ENCODE measurements around the gene SRGAP2. TPM values are rescaled to one million over a fixed set of nuclear protein-coding genes. Genes with fewer than 3 reads are reported as not detected.
"Not testable (repeated sequence)": the region's sequence is repeated elsewhere in the genome, so short reads cannot be mapped to it uniquely, and the experiment has no call there.

The SRGAP2 gene
- polyA plus RNA-seq, 1 donor from 2014 or later, result 18.5 TPM

DNA sequence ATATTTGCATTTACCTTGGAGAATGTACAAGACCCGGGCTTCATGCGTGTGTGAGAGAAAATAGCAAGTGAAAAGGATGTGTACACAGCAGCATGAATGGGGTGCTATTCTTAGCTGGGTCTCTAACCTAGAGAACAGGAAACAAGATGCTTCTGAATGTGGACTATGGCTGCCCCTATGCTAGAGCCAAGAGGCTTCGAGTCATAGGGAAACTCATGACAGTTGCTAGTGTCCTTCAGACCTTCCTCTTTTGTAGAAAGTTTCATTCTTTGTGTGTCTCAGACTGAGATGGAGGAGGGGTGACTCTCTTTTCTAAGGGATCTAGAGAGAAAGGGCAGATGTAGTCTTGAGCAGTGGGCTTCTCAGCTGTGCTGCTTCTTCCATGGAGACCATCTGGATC is 40.0 kb downstream of the SRGAP2 start:
- not testable (repeated sequence) for H3K9me3 ChIP-seq (ENCODE audit: low read length); H4K20me1 ChIP-seq (ENCODE audit: insufficient read depth); H3K27ac ChIP-seq (ENCODE audit: low read length)

DNA sequence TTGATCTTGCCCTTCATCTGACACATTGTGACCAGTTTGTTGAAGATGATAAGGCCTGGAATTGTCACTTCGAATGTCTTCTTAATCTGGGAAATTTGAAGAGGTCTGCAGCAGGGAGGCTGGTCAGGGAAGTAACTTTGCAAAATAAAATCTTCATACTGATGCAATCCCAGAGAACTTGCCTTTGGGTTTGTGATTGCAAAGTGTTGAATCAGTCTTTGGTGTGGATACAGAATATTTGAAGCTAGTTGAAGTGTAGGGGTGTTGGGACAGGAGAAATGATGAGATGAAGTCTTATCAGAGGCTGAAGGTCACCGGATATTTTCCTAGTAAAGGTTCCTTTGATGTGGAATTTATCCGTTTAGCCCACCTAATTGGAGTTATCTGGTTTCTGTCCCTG is 42.1 kb downstream of the SRGAP2 start:
- not testable (repeated sequence) for H3K9me2 ChIP-seq (ENCODE audit: insufficient read depth, low read length); H3K4me3 ChIP-seq (ENCODE audit: low read length); H4K20me1 ChIP-seq (ENCODE audit: insufficient read depth); H3K36me3 ChIP-seq (ENCODE audit: insufficient read depth, low read length); H3K27me3 ChIP-seq (ENCODE audit: insufficient read depth, low read depth, low read length); H2AFZ ChIP-seq (ENCODE audit: low read depth, low read length); H3F3A ChIP-seq (ENCODE audit: insufficient read depth, low read length, poor library complexity, severe bottlenecking); H3K79me2 ChIP-seq (replicated peaks; ENCODE audit: insufficient read depth, low read length); H3K9ac ChIP-seq (ENCODE audit: low read length); H3K27ac ChIP-seq (ENCODE audit: low read length); H3K9me3 ChIP-seq (ENCODE audit: low read length); H3K4me2 ChIP-seq (ENCODE audit: low read length)

More for the DNA sequence above, 40.0 kb downstream of the SRGAP2 start:
- not testable (repeated sequence) for H3K4me3 ChIP-seq (ENCODE audit: low read length); H3K79me2 ChIP-seq (replicated peaks; ENCODE audit: insufficient read depth, low read length); H2AFZ ChIP-seq (ENCODE audit: low read depth, low read length); H3K4me2 ChIP-seq (ENCODE audit: low read length); H3K9me2 ChIP-seq (ENCODE audit: insufficient read depth, low read length); H3F3A ChIP-seq (ENCODE audit: insufficient read depth, low read length, poor library complexity, severe bottlenecking); H3K27me3 ChIP-seq (ENCODE audit: insufficient read depth, low read depth, low read length); H3K36me3 ChIP-seq (ENCODE audit: insufficient read depth, low read length); H3K9ac ChIP-seq (ENCODE audit: low read length)

DNA sequence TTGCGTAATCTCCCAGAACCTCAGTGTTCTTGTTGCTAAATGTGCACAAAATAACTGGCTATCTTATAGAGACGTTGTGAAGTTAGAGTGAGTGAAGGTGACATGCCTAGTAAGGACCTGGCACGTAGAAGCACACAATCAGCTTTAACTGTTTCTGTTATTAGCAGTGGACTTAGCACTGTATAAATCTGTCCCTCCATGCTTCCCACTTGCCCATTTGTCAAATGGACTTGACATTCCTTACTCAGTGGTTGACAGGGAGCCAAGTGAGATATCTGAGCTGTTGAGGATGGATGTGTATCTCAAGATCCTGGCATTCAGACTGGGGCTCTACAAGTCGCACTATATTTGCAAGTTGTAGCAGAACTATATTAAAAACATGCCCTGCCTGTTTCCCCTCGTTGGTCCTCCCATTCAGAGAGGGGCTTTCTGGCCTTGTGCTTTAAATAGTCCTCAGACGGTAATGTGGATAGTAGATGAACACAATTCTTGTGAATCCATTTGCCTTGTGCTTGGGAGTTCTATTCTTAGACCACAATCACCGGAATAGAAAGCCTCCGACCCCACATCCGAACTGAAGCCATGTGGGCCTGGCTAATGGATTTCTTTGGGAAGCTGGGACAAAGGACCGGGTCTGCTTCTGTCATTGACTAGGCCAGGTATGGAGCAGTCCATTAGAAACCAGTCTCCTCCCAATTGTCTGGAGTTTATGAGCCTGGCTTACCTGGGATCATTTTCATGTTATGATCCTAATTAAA is 43.0 kb downstream of the SRGAP2 start:
- not testable (repeated sequence) for H4K20me1 ChIP-seq (ENCODE audit: insufficient read depth); H3K9me2 ChIP-seq (ENCODE audit: insufficient read depth, low read length); H3K4me2 ChIP-seq (ENCODE audit: low read length); H3K4me3 ChIP-seq (ENCODE audit: low read length); H3K9ac ChIP-seq (ENCODE audit: low read length); H3F3A ChIP-seq (ENCODE audit: insufficient read depth, low read length, poor library complexity, severe bottlenecking); H3K27ac ChIP-seq (ENCODE audit: low read length); H3K27me3 ChIP-seq (ENCODE audit: insufficient read depth, low read depth, low read length); H3K79me2 ChIP-seq (replicated peaks; ENCODE audit: insufficient read depth, low read length); H3K9me3 ChIP-seq (ENCODE audit: low read length); H3K36me3 ChIP-seq (ENCODE audit: insufficient read depth, low read length); H2AFZ ChIP-seq (ENCODE audit: low read depth, low read length)

DNA sequence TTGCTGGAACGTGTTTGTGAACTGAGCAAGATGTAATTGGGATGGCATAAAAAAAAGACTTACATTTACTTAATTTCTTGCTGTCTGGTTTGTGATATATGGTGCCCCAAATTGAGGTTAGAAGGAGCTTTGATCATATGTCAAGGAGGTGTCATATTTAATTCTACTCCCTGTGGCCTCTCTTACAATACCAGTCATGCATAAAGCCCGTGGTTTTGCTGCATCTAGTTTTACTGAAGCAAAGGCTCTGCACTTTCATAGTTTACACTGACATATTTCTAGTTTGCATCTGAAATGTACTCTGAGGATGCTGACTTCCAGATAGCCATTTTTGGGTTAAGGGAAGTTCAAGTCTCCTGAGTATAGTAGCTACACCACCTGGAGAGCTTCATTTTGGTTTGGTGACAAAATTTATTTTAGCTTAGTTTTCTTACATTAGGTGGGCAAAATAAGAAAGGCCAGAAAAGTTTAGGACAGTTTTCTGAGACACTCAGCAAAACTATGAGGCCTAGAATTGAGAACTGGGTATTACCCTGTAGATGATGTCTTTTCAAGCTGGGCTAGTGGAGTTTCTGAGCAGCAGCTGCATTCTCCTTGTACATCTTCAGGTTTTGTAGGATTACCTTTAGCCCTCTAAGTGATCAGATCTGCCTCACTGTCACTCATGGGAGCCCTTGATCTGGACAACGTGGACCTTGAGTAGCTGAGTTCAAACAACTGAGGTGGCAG is 47.8 kb downstream of the SRGAP2 start:
- not testable (repeated sequence) for H3K9me2 ChIP-seq (ENCODE audit: insufficient read depth, low read length); H3K36me3 ChIP-seq (ENCODE audit: insufficient read depth, low read length)

DNA sequence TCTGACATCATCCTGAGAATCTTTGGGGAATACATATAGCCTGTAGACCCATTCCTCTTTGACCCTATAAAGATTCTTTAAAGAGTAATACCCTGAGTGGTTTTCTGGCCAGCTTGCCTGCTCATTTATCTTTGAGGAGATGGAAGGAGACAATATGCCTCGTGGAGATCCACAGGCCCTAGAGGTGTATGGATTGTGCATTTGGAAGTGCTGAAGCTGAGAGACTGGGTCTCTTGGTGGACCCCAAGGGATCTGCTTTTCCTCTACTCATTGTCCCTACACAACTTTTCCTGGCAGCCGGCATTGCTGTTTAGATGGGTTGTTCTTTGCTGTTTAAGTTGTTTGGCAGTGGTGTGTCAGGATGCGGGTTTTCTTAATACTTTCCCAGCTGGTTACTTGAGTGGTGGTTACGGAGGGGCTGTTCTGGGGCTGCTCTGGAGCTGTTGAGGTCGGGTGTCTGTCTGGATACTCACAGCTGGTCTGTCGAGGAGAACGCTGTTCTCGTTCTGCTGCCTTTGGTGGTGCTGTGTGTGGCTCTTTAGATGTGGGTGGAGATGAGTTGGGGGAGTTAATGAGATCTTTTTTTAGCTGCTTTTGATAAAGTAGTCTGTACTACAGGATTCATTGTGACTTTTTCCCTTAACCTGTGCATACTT is 49.5 kb downstream of the SRGAP2 start:
- not testable (repeated sequence) for H4K20me1 ChIP-seq (ENCODE audit: insufficient read depth); H3K79me2 ChIP-seq (replicated peaks; ENCODE audit: insufficient read depth, low read length); H3K27ac ChIP-seq (ENCODE audit: low read length); H3F3A ChIP-seq (ENCODE audit: insufficient read depth, low read length, poor library complexity, severe bottlenecking); H3K27me3 ChIP-seq (ENCODE audit: insufficient read depth, low read depth, low read length); H3K4me3 ChIP-seq (ENCODE audit: low read length); H3K4me2 ChIP-seq (ENCODE audit: low read length); H2AFZ ChIP-seq (ENCODE audit: low read depth, low read length); H3K9me3 ChIP-seq (ENCODE audit: low read length); H3K36me3 ChIP-seq (ENCODE audit: insufficient read depth, low read length); H3K9me2 ChIP-seq (ENCODE audit: insufficient read depth, low read length); H3K9ac ChIP-seq (ENCODE audit: low read length)

More for the DNA sequence above, 47.8 kb downstream of the SRGAP2 start:
- not testable (repeated sequence) for H3K4me3 ChIP-seq (ENCODE audit: low read length); H3F3A ChIP-seq (ENCODE audit: insufficient read depth, low read length, poor library complexity, severe bottlenecking); H3K79me2 ChIP-seq (replicated peaks; ENCODE audit: insufficient read depth, low read length); H3K4me2 ChIP-seq (ENCODE audit: low read length); H3K27me3 ChIP-seq (ENCODE audit: insufficient read depth, low read depth, low read length); H3K9ac ChIP-seq (ENCODE audit: low read length); H3K27ac ChIP-seq (ENCODE audit: low read length); H2AFZ ChIP-seq (ENCODE audit: low read depth, low read length); H4K20me1 ChIP-seq (ENCODE audit: insufficient read depth); H3K9me3 ChIP-seq (ENCODE audit: low read length)

Other genes with a start within 250 kb of the SRGAP2 start
- gene RAB7B, start 200.1 kb upstream of the SRGAP2 start, polyA plus RNA-seq, result not detected in 2 replicates
- gene CTSE, start 179.6 kb upstream of the SRGAP2 start, polyA plus RNA-seq, result not detected in 2 replicates
- gene RHEX, start 150.4 kb upstream of the SRGAP2 start, polyA plus RNA-seq, result not detected in 2 replicates
- gene AVPR1B, start 86.2 kb upstream of the SRGAP2 start, polyA plus RNA-seq, result not detected in 2 replicates
- gene FAM72A, start 702 bp upstream of the SRGAP2 start, polyA plus RNA-seq, result 2.2 and 4.1 TPM in 2 replicates